ENCODE results near the gene RFPL4A. TPM values are rescaled to one million over a fixed set of nuclear protein-coding genes. Genes with fewer than 3 reads are reported as not detected.

Gene RFPL4A
- total RNA-seq, 1 experiment from 2014 or later: not detected

DNA sequence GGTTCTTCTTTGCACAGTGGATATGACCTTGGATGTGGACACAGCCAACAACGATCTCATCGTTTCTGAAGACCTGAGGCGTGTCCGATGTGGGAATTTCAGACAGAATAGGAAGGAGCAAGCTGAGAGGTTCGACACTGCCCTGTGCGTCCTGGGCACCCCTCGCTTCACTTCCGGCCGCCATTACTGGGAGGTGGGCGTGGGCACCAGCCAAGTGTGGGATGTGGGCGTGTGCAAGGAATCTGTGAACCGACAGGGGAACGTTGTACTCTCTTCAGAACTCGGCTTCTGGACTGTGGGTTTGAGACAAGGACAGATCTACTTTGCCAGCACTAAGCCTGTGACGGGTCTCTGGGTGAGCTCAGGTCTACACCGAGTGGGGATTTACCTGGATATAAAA, 19.4 kb downstream of the RFPL4A start:
- Histone ChIP-seq H2BK5ac (ENCODE audit: insufficient read length, low read length) (no peak overlapping the region), H3K23ac (ENCODE audit: insufficient read length, low read depth, low read length) (no peak overlapping the region), H3K9ac (ENCODE audit: extremely low read depth, insufficient read length, low read length) (no peak overlapping the region), H3K27ac (ENCODE audit: insufficient read length, low read depth, low read length) (no peak overlapping the region), H4K20me1 (ENCODE audit: control insufficient read depth, insufficient read depth, insufficient read length) (no peaks in the 10 kb centered on the region), H3K18ac (ENCODE audit: insufficient read length, low read depth, low read length) (no peak overlapping the region), H3K79me1 (ENCODE audit: insufficient read depth, low read depth, low read length, poor library complexity, severe bottlenecking) (no peaks in the 10 kb centered on the region), H3K9me3 (ENCODE audit: control insufficient read depth, low read depth, low read length) (peaks cover 68% of the 10 kb centered on the region), H3K4me2 (ENCODE audit: insufficient read depth, insufficient read length, low read length) (no peak overlapping the region), H3K14ac (ENCODE audit: insufficient read depth, low read length) (no peak overlapping the region), H3K4ac (ENCODE audit: low read depth, low read length) (no peak overlapping the region), H2BK12ac (ENCODE audit: insufficient read length, low read depth, low read length) (no peak overlapping the region), H2AK5ac (ENCODE audit: insufficient read length, low read length) (no peak overlapping the region), H4K5ac (ENCODE audit: insufficient read length, low read depth, low read length) (no peak overlapping the region), H2BK15ac (ENCODE audit: low read depth, low read length) (no peak overlapping the region), H3K27me3 (ENCODE audit: insufficient read depth, low read length) (no peaks in the 10 kb centered on the region), H3K56ac (ENCODE audit: insufficient read length, low read depth, low read length) (no peak overlapping the region), H2AFZ (ENCODE audit: low read length) (no peak overlapping the region), H3K4me1 (ENCODE audit: insufficient read depth, low read length) (no peaks in the 10 kb centered on the region), H3K23me2 (ENCODE audit: insufficient read length, low read depth, low read length, poor library complexity, severe bottlenecking) (no peaks in the 10 kb centered on the region), H2BK20ac (ENCODE audit: low read depth, low read length, poor library complexity, severe bottlenecking) (no peak overlapping the region), H2BK120ac (ENCODE audit: low read depth, low read length, poor library complexity, severe bottlenecking) (no peak overlapping the region), H3K79me2 (ENCODE audit: insufficient read depth, low read length) (no peaks in the 10 kb centered on the region), H4K91ac (ENCODE audit: insufficient read length, low read depth, low read length) (no peak overlapping the region), H3T11ph (ENCODE audit: low read length) (no peak overlapping the region), H4K8ac (replicated peaks; ENCODE audit: insufficient read length, low read depth, low read length) (no peak overlapping the region)
- Mint-ChIP-seq H3K4me1 (no peaks in the 10 kb centered on the region), H3K36me3 (ENCODE audit: insufficient read depth in 1 of 3, low read depth in 3 of 3) (peaks cover 10 to 34% (median 15%) of the 10 kb centered on the region in 3 experiments; a peak in 5 of 7 replicates), H3K9me3 (peaks cover 85 to 88% of the 10 kb centered on the region in 2 experiments), H3K27ac (no peak overlapping the region), H3K27me3 (ENCODE audit: low read depth) (no peaks in the 10 kb centered on the region), H3K4me3 (no peak overlapping the region)
- TF ChIP-seq, protein P1, sequence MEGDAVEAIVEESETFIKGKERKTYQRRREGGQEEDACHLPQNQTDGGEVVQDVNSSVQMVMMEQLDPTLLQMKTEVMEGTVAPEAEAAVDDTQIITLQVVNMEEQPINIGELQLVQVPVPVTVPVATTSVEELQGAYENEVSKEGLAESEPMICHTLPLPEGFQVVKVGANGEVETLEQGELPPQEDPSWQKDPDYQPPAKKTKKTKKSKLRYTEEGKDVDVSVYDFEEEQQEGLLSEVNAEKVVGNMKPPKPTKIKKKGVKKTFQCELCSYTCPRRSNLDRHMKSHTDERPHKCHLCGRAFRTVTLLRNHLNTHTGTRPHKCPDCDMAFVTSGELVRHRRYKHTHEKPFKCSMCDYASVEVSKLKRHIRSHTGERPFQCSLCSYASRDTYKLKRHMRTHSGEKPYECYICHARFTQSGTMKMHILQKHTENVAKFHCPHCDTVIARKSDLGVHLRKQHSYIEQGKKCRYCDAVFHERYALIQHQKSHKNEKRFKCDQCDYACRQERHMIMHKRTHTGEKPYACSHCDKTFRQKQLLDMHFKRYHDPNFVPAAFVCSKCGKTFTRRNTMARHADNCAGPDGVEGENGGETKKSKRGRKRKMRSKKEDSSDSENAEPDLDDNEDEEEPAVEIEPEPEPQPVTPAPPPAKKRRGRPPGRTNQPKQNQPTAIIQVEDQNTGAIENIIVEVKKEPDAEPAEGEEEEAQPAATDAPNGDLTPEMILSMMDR (conservative IDR thresholded peaks at IDR 0.05): no peak
- WGBS (ENCODE audit: extremely low coverage, insufficient read length, low lambda C conversion rate): no CpG with 5 or more reads among the region's 16 CpGs
- no peak for DNase-seq

Data from H9 (cell line).